ENCODE measurements around the gene CNTNAP1.
"Not testable (repeated sequence)": the region's sequence is repeated elsewhere in the genome, so short reads cannot be mapped to it uniquely, and the experiment has no call there.

Gene CNTNAP1

DNA sequence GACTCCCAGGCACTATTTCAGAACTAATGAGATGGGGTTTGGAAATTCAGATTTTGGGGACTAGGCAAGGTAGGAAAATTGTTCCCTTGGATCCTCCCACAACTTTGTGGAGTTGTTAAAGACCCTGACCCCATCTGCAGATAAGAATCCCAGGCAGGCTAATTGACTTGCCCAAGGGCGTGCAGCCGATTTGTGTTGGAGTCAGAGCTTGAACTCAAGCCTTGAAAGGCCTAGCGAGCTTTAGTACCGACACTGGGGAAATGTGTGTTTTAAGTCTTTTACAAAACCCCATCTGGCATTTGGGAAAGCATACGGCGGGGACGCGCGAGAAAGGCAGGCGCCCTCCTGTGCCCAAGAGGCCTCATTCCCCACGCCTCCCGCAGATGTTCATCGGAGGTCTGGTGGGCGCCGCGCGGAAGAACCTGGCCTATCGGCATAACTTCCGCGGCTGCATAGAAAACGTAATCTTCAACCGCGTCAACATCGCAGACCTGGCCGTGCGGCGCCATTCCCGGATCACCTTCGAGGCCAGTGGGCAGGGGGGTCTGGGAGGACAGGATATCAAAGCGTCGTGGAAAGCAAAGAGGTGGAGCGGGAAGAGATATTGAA, 4.3 kb downstream of the CNTNAP1 start:
- no peak for DNase-seq

DNA sequence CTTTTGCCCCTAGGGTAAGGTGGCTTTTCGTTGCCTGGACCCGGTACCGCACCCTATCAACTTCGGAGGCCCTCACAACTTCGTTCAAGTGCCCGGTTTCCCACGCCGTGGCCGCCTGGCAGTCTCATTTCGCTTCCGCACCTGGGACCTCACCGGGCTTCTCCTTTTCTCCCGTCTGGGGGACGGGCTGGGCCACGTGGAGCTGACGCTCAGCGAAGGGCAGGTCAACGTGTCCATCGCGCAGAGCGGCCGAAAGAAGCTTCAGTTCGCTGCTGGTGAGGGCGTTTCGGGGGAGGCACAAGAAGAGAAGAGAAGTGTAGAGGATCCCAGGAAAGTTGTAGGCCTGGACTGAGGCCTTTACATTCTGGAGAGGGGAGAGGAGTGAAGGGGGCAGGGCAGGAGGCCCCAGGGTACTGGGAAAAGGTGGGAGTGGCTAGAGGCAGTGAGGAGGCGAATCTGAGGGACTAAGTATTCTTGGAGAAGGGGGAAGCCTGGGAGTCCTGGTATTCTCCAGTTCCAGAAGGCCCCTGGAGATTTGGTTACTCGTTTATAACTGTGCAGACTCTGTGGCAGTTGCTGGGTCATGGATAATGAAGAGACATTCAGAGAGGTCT, 5.5 kb downstream of the CNTNAP1 start:
- no peak for DNase-seq

DNA sequence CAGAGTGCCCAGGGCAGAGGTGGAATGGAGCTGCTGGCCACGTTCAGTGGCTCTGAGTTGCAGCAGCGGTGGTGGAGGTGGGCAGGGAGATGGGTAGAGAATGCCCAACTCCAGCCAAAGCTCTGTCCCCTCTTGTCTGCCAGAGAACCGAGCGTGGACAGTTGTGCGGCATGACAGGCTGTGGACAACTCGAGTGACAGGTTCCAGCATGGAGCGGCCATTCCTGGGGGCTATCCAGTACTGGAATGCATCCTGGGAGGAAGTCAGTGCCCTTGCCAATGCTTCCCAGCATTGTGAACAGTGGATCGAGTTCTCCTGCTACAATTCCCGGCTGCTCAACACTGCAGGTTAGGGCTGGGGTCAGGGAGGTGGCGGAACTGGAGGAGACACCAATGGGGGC, 8.3 kb downstream of the CNTNAP1 start:
- DNase-seq: no peak

DNA sequence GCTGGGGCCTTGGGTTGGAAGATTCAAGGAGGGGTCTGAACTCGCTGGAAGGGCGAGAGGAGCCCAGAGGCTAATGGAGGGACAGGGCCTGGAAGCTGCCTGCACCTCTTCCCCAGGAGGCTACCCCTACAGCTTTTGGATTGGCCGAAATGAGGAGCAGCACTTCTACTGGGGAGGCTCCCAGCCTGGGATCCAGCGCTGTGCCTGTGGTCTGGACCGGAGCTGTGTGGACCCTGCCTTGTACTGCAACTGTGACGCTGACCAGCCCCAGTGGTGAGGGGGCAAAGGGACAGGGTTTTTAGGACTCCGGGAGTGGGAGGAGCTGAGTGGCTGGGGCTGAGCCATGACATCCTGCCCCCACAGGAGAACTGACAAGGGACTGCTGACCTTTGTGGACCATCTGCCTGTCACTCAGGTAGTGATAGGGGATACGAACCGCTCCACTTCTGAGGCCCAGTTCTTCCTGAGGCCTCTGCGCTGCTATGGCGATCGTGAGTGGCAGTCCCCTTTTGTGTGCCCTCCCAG, 8.8 kb downstream of the CNTNAP1 start:
- DNase-seq: no peak

DNA sequence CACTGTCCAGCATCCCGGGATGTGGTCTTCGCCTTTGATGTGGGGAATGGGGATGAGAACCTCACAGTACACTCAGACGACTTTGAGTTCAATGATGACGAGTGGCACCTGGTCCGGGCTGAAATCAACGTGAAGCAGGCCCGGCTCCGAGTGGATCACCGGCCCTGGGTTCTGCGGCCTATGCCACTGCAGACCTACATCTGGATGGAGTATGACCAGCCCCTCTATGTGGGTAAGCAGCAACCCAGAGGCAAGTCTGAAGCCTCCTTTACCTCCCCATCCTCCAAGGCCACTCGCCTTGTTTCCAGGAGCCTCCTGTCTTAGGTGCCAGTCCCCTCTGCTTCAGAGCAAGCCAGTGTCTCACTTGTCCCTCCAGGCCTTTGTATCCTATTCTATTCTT, 10.2 kb downstream of the CNTNAP1 start:
- DNase-seq: no peak

DNA sequence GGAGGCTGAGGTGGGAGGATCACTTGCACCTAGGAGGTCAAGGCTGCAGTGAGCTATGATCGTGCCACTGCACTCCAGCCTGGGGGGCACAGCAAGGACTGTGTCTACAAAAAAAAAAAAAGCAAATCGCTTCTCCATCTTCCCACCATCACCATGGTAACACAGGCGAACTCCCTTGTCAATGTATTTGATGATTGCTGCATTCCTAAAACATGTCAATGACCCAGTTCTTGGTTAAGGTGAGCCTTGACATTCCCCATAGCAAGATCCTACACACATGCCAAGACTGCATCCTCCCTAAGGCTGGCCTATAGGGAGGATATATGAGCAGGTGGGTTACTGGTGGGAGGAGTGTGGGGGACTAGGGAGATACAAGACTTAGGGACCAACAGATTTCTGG, 12.2 kb downstream of the CNTNAP1 start:
- DNase-seq: no peak

DNA sequence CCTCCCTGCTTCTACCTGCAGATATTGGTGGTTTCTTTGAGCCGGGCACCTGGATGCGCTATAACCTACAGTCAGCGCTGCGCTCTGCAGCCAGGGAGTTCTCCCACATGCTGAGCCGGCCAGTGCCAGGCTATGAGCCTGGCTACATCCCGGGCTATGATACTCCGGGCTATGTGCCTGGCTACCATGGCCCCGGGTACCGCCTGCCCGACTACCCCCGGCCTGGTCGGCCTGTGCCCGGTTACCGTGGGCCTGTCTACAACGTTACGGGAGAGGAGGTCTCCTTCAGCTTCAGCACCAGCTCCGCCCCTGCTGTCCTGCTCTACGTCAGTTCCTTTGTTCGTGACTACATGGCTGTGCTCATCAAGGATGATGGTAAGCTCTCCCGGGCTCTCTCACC, 13.2 kb downstream of the CNTNAP1 start:
- no peak for DNase-seq

DNA sequence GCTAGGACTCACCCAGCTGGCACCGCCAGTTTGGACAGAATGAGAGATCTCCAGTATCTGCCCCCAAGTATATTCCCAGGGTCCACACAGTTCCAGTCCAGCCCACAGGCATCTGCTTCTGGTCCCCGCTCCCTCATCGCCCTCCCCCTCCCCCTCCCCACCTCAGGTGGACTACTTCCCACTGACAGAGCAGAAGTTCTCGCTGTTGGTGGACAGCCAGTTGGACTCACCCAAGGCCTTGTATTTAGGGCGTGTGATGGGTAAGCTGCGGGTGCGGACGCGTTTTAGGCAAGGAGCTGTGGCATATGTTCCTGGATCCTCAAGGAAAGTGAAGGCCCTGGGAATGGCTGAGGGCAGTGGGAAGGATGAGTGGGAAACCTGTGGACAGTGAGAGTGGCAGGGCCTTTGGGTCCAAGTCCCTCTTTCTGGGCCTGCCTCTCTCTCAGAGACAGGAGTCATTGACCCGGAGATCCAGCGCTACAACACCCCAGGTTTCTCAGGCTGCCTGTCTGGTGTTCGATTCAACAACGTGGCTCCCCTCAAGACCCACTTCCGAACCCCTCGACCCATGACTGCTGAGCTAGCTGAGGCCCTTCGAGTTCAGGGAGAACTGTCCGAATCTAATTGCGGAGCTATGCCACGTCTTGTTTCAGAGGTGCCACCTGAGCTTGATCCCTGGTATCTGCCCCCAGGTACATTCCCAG, 14.9 kb downstream of the CNTNAP1 start:
- DNase-seq: no peak

DNA sequence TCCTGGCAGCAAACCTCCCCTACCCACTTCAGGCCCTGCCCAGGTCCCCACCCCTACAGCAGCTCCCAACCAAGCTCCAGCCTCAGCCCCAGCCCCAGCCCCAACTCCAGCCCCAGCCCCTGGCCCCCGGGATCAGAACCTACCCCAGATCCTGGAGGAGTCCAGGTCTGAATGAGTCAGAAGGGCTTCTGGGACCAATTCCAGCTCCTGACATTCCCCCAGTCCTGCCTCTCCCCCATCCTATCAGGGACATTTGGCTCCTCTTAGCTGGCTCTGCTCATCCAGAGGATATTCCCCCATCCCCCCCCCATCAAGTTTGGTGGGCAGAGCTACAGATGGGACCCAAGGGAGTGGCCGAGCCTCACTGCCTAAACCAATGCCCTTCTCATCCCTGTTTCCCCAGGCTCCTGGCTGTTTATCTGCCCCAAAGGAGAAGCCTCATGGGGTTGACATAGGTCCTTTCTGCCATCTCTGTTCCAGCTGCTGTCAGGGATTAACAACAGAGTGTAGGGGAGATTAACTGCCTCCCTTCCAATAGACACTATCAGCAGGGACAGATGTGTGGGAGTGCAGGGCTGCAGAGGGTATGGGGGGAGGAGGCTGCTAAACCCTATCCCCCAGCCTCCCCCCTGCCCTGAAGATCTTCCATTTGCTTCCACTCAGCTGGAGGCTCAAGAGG, 16.5 kb downstream of the CNTNAP1 start:
- DNase-seq: no peak

DNA sequence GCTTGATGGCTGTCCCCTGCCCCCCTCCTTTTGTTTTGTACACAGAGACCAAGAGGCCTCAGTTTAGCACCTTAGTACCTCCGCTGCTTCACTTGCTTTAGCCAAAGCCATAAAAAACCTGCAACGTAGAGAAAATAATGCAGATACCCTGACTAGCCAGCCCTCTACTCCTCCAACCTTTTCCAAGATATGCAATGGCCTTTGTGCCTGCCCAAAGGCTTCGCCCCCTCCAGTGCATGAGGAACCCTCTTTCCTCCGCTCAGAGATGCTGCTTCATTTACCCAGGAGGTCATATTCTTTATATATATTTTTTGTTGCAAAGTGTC, 17.0 kb downstream of the CNTNAP1 start:
- no peak for DNase-seq

DNA sequence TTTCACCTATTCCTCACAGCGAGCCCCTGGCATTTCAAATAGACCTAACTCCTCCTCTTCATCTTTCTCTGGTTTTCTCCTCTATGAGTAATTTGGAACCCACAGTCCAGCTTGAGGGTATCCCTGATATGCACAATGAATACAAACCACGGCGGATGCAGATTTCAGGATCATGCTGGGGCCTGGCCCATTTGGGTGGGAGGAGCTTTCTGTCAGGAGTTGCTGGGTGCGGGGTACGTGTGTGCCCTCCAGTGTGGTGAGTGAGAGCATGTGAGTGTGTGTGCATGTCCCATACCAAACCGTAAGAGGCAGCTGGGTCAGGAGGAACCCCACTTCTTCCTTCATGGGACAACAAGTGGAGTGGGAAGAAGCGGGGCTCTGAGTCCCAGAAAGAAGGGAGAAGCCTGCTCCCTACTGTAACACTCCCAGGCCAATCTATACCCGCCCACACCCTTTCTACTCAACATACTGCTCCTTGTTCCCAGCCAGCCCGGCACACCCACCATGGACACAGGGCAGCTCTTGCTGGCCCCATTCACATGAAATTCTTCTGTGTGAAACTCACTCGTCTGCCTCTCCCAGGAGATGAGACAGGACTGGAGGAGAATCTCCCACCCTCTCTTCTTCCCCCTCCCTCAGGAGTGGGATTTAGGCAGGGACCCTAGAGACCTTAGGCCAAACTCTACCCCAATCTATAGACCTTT, 18.4 kb downstream of the CNTNAP1 start:
- DNase-seq: no peak

DNA sequence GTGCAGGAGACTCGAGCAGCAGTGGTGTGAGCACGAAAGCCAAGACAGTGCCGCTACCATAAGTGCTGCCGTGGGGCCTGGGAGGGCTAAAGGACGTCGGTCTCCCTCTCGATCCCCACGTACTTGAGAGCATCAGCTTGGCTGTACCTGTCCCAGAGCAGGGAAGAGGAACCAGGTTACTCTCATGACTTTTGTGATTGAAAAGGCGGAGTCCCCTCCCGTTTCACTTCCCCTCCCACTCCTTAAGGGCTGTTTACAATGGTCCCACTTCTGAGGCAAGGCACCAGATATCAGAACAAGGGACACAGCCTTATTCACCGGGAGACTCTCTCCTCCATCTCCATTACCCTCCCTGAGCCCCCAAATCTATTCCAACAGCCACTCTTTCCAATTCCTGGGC, 20.1 kb downstream of the CNTNAP1 start:
- DNase-seq: no peak

DNA sequence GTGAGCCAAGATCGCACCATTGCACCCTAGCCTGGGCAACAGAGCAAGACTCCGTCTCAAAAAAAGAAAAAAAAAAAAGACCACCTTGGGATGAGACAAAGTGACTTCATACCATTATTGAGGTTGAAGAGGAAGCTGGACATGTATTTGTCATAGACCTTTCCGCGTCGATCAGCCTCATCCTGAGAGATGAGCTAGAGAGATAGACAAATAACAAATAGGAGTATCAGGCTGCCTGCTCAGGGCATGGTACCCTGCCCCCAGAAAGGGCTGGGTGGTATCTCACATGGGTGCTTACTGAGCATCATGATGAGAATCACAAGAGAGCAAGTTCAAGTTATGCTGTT, 22.1 kb downstream of the CNTNAP1 start:
- no peak for DNase-seq

DNA sequence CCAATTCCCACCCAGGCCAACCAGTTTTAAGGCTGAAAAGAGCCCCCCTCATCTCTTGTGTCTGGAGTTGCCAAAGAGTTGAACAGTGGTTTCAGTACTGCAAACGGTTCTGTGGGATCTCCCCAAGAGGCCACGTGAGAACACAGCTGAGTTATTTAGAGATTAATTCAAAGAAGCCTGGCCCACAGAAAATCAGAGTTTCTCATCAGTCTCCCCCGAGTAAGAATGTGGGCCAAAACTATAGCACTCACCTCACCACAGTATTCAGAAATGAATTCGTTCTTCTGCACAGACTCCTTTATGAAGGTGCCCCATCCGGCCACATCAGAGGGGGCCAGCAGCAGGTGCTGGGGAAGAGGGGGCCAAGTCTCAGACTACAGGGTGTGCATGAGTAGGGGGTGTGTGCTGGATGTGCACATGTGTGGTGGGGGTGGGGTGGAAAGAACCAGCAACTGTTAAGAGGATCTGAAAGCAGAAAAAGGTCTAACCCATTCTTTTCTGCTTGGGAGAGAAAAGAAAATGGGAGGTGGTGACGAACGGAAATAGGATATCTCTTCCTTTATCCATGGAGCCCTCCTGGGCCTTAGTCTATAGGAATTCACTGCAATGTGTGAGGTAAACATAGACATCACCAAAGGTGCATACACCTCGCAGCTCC, 22.6 kb downstream of the CNTNAP1 start:
- DNase-seq: no peak

DNA sequence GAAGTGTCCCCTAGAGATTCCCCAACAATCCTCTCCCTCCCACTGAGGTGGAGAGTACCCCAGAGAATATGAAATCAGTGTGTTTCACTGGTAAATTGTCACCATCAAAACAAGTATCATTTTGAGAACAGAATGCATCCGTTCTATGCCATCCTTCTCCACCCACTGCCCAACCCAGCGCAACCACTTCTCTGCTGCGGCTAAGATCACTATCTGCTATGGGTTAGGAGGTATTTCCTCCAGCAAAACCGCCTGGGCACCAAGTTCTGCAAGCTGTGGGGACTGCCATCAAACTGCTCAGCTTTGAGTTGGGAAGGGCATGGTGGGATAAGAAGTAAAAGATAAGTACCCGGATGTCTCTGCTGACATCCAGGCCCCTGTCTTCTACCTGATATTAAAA, 24.4 kb downstream of the CNTNAP1 start:
- DNase-seq: no peak

DNA sequence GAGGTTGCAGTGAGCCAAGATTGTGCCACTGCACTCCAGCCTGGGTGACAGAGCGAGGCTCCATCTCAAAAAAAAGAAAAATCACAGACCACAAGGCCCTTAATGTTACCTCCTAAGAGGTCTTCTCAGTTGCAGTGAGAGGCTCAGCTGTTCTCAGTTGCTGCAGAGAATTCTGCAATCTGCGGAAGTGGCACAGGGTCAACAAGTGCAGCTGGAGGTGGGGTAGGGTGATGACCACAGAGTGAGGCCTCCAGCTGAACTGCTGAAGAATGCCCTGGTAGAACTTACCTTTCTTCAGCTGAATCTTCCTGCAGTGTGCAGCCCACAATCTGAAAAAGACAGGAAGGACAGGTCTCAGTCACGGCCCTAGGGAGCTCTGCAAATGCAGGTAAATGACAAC, 26.3 kb downstream of the CNTNAP1 start:
- DNase-seq: no peak

DNA sequence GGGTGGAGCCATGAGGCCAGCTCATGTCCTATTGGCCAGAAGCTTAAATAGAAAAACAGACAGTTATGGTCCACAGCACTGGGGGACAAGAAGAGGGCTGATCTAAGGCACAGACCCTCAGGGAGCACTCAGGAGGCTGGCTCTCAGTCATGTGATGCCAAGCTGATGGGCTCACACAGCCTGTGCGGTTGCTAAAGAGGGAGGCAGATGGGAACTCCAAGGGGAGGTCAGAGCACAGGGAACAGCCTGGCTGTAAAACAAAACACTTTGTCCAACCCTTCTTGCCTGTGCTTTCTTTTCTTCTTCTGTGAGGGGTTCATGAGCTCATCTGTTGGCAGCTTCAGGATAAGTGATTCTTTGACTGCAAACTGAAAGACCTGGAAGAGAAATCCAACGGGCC, 27.2 kb downstream of the CNTNAP1 start:
- DNase-seq: no peak

DNA sequence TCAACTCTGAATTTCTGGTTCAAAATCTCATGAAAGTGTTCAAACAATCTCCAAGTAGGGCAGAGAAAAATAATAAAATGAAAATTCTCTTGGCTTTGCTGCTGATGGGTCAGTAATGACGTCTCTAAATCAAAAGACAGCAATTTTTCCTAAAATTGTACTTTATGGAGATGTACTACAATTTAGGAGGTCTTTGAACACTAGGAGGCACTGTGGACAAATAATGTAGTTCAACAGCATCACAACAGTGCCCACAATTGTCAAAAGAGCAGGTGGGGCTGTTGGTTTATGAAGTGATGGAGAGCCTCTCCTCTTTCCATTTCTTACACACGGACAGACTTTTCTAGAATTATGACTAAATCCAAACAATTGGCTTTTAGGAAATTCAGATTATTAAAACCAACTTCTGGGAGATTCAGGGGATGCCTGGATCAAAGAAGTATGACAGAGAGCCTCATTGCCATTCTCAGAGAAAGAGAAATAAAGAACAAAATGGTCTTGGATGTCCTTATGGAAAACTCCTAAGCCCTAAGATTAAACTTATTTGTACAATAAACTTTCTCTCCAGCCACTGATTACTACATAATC, 38.8 kb downstream of the CNTNAP1 start:
- peak in 1 of 2 donors; percentile 67 for DNase-seq

DNA sequence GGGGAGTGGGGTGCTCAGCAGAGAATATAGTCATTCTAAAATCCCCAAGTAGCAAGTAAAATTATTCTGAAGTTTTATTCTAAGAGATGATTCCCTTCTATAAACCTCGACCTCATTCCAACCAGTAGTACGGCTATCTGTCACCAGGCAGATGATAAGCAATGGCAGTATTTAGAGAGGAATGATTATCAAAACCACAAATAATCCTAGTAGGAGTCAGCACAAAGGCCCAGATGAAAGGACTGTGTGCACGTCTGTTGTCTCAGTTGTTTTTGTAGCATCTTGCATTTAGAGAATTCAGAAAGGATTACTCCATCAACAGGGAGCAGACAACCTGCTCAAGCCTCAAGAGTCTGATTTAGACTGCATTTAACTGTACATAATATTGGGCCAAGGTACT, 41.3 kb downstream of the CNTNAP1 start:
- no peak for DNase-seq

DNA sequence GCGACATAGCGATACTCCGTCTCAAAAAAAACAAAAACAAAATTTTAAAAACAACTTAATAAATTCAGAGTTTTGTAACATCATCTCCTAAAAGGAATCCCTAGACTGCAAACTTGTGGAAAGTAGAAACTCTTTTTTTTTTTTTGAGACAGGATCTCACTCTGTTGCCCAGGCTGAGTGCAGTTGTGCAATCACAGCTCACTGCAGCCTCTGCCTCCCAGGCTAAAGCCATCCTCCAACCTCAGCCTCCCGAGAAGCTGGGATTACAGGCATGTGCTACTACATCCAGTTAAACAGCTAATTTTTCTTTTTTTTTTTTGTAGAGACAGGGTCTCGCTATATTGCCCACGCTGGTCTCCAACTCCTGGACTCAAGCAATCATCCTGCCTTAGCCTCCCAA, 42.8 kb downstream of the CNTNAP1 start:
- DNase-seq: no peak

DNA sequence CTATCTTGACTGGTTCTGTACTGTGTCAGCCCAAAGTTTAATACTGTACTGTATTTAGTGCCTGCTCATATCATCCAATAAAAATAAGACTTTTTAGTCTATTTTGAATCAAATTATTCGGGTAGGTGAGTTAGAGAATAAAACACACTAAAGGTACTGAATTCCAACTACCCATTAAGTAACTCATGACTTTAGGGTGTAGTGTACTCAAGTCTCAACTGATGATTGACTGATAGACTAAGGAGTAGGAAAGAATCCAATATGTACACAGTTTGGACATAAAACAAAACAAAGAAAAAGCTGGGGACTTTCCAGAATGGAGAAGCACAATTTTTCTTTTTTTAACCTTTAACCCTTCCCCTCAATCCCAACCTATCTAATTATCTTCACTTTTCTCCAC, 58.4 kb downstream of the CNTNAP1 start:
- DNase-seq: no peak

DNA sequence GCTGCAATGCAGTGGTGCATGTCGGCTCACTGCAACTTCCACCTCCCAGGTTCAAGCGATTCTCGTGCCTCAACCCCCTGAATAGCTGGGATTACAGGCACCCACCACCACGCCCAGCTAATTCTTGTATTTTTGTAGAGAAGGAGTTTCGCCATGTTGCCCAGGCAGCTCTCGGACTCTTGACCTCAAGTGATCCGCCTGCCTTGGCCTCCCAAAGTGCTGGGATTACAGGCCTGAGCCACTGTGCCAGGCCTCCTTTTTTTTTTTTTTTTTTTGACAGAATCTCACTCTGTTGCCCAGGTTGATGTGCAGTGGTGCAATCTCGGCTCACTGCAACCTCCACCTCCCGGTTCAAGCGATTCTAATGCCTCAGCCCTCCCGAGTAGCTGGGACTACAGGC, 60.6 kb downstream of the CNTNAP1 start:
- not testable (repeated sequence) for DNase-seq
